GM12878 (cell line): ENCODE results near the gene LENEP. TPM values are rescaled to one million over a fixed set of nuclear protein-coding genes. Genes with fewer than 3 reads are reported as not detected.

ENCODE experiments used
- ATAC-seq: fragments of 200-7000 bp; cut with Tn5 transposase; 3 replicates; pipeline ENCODE4 v1.9.1; 2020; ENCODE audit warnings: mild to moderate bottlenecking, moderate library complexity
- BruUV-seq: library from RNA; stranded (reverse); fragments of 400-500 nt; replicated peaks from 2 replicates; lab custom pipeline; 2021; lab: Mats Ljungman, UMichigan
- CTCF ChIA-PET: fragments of 300-600 bp; sonication (Branson Sonifier 250); formaldehyde crosslinking; extraction: SDS; loops from one replicate; lab custom pipeline; 2021; ENCODE audit warnings: inconsistent platforms; lab: Yijun Ruan, JAX
- POLR2A ChIA-PET: fragments of 350-600 bp; formaldehyde crosslinking; extraction: SDS; loops from one replicate; lab custom pipeline; 2021; ENCODE audit warnings: inconsistent platforms; lab: Charles Lee
- RAD21 ChIA-PET: fragments of 300-600 bp; sonication (Branson Sonifier 250); formaldehyde crosslinking; loops from one replicate; lab custom pipeline; 2023; ENCODE audit warnings: antibody characterized with exemption; ENCODE audit not compliant: unreplicated experiment; lab: Charles Lee
- SMC1A ChIA-PET: fragments of 300-600 bp; sonication (Branson Sonifier 250); formaldehyde crosslinking; loops from one replicate; lab custom pipeline; 2023; ENCODE audit not compliant: unreplicated experiment, uncharacterized antibody; lab: Charles Lee
- DNase-seq: peaks from one replicate; pipeline ENCODE4 v3.0.0-alpha.2; 2011; ENCODE audit warnings: low read depth, low spot score
- FAIRE-seq: peaks from 3 replicates; lab custom pipeline; 2011; peaks lifted over from hg19 to GRCh38; lab: Jason Lieb, UNC
- H2AFZ ChIP-seq: 2 replicates; pipeline ENCODE4 v1.6.0; 2011; ENCODE audit warnings: low read depth, low read length, control low read depth; ENCODE audit not compliant: control insufficient read depth
- H3K27ac ChIP-seq: 2 replicates; pipeline ENCODE4 v1.5.1; 2011; ENCODE audit warnings: control low read depth; ENCODE audit not compliant: control insufficient read depth, insufficient read depth
- H3K27me3 ChIP-seq, 2 experiments: replicated peaks in 1 of 2; 2 replicates each; pipeline versions ENCODE4 v1.6.0 to v1.6.1; 2011; ENCODE audit warnings: low read length in 1 of 2; ENCODE audit not compliant: control insufficient read depth in 2 of 2, insufficient read depth in 2 of 2
- H3K36me3 ChIP-seq, 2 experiments: 2 replicates each; pipeline ENCODE4 v1.5.1; 2011; ENCODE audit warnings: low read length in 1 of 2; ENCODE audit not compliant: control insufficient read depth in 2 of 2, insufficient read depth in 2 of 2
- H3K4me1 ChIP-seq: 2 replicates; pipeline ENCODE4 v1.6.1; 2011; ENCODE audit warnings: mild to moderate bottlenecking, low read length, moderate library complexity, mixed read lengths; ENCODE audit not compliant: control insufficient read depth, insufficient read depth
- H3K4me2 ChIP-seq: 2 replicates; pipeline ENCODE4 v1.6.0; 2011; ENCODE audit warnings: control low read depth; ENCODE audit not compliant: control insufficient read depth, insufficient read depth
- H3K4me3 ChIP-seq: fragments of 200-600 bp; sonication (generic); 2 replicates; pipeline ENCODE4 v1.5.1; 2016
- H3K79me2 ChIP-seq: 2 replicates; pipeline ENCODE4 v1.6.0; 2011; ENCODE audit warnings: low read length; ENCODE audit not compliant: control insufficient read depth, insufficient read depth
- H3K9ac ChIP-seq: 2 replicates; pipeline ENCODE4 v1.8.0; 2011; ENCODE audit warnings: low read length, control low read depth, mixed read lengths; ENCODE audit not compliant: control insufficient read depth, insufficient read depth
- H3K9me3 ChIP-seq: replicated peaks from 3 replicates; pipeline ENCODE4 v1.5.1; 2011; ENCODE audit warnings: mild to moderate bottlenecking, low read length; ENCODE audit not compliant: control insufficient read depth, insufficient read depth
- H4K20me1 ChIP-seq: 2 replicates; pipeline ENCODE4 v1.6.0; 2011; ENCODE audit not compliant: control insufficient read depth, insufficient read depth
- KLF5 ChIP-seq: fragments of 450-650 bp; IDR thresholded peaks from 2 replicates; pipeline ENCODE4 v1.6.1; 2014; ENCODE audit warnings: mild to moderate bottlenecking; ENCODE audit not compliant: partially characterized antibody
- WGBS: methylation state at CpG from one replicate; pipeline ENCODE4 v1.1.6; 2016; ENCODE audit warnings: low lambda C conversion rate; ENCODE audit not compliant: insufficient replicate concordance, insufficient coverage; ENCODE audit errors: missing lambda C conversion rate; 5-methylcytosine and 5-hydroxymethylcytosine counted together
- in situ Hi-C: fragments of 300-500 bp; cut with MboI; formaldehyde crosslinking; loops from 9 replicates; pipeline ENCODE4 v1.14.3; 2018; ENCODE audit warnings: mixed read lengths
- intact Hi-C: fragments of 100-400 bp; cut with micrococcal nuclease; formaldehyde crosslinking; loops from one replicate; pipeline ENCODE4 v1.14.2; 2022; ENCODE audit not compliant: unreplicated experiment
- polyA plus RNA-seq, 11 experiments: library from polyadenylated mRNA; depleted of rRNA in 4 of 11; unstranded in 6 of 11; stranded (reverse) in 5 of 11; fragments of >200 nt; fragmentation: Nextera tagmentation in 4 of 11; fragmentation: Illumina TruSeq in 1 of 11; extraction: Ambion mirVana in 4 of 11; extraction: Trizol in 1 of 11; gene quantifications; 1 replicate in 1 of 11; 2 replicates in 10 of 11; pipeline versions ENCODE4 v1.2.1 to v1.2.3, GENCODE V29; 2011 to 2016; ENCODE audit warnings: inconsistent platforms in 2 of 11, missing spikeins in 2 of 11, low read depth in 1 of 11
- total RNA-seq, 4 experiments: library from RNA; depleted of rRNA in 3 of 4; stranded (reverse); fragments of >200 nt in 3 of 4; fragmentation: Illumina TruSeq in 1 of 4; extraction: Trizol in 1 of 4; gene quantifications; 2 replicates each; pipeline versions ENCODE4 v1.2.1 to v1.2.3, GENCODE V29; 2013 to 2021
- TF ChIP-seq, protein P1 (sequence below), 3 experiments: IDR thresholded peaks in 2 of 3; conservative IDR thresholded peaks in 1 of 3; 2 replicates each; pipeline ENCODE4 v1.5.1; 2011; ENCODE audit warnings: low read depth in 3 of 3, low read length in 3 of 3, mild to moderate bottlenecking in 3 of 3, control low read depth in 2 of 3, moderate library complexity in 2 of 3, inconsistent platforms in 1 of 3, mixed read lengths in 1 of 3; ENCODE audit not compliant: control insufficient read depth in 2 of 3, insufficient read depth in 1 of 3; ENCODE audit errors: extremely low read depth in 1 of 3

LENEP gene
- total and polyA plus RNA-seq, 10 of the 15 experiments (the other 5 are each of a cell fraction or from before 2014, with no cell fraction given) = 0.27 to 1.1 (median 0.64) TPM; not detected in 7

DNA sequence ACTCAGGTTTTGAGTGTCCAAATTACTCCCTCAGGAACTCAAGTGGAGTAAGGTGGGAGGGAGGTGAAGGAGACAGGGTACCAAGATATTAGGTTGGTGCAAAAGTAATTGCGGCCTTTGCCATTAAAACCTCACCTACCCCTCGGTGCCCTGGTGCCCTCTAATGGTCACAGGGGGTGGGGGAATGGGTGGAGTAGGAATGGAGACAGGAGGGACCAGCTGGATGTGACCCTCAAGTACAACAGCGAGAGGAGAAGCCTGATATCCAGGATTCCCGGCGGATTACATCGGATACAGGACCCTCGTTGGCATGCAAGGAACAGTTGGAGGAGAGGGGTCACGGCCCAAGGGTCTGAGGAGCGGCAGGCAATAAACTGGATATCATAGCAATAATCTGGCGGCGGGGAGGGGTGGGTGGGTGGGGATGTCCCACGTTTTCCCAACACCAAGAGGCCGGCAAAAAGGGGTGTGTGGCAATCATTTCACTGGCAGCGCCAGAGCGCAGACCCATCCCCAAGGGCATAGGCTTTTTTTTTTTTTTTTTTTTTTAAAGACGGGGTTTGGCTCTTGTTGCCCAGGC, 4.9 kb downstream of the LENEP start:
- ChIA-PET POLR2A (interaction anchor here (0.6 to 3.4 kb wide), 11 partner anchors 14 to 442 kb away, joined by 3 to 36 read pairs (median 5); partner anchors contain the start of genes CKS1B, FLAD1, PBXIP1 and PYGO2), SMC1A (interaction anchor here (0.6 to 8.1 kb wide), 9 partner anchors 10 to 46 kb away, joined by 3 to 69 read pairs (median 5); partner anchors contain the start of genes CKS1B, FLAD1, PYGO2 and SHC1), CTCF (interaction anchor here (0.6 to 11.0 kb wide), 26 partner anchors 9 to 777 kb away, joined by 3 to 226 read pairs (median 4); partner anchors contain the start of genes CKS1B, FLAD1, KCNN3 and KRTCAP2), RAD21 (interaction anchor here (0.7 to 3.0 kb wide), 19 partner anchors 14 to 519 kb away, joined by 3 to 24 read pairs (median 4); partner anchors contain the start of genes ADAM15, FLAD1, PBXIP1 and PMVK)
- no TSS peak for BruUV-seq
- H3K9ac ChIP-seq = no peak overlapping the region; the same call in 1 of the 2 replicates
- no peak for ATAC-seq
- in situ Hi-C loops (no loop called here), intact Hi-C loops (loop anchor here (2.0 kb wide), 1 partner anchor 15 kb away; the partner anchor contains the start of gene FLAD1)
- peaks cover 12% of the 10 kb centered on the region for H3K4me1 ChIP-seq
- FAIRE-seq = peak; percentile 56
- no peak for DNase-seq
- H3K27ac ChIP-seq = no peak overlapping the region
- 85% methylated on average over 15 of the region's 16 CpGs for WGBS
- H3K79me2 ChIP-seq = peaks cover 11% of the 10 kb centered on the region
- H3K36me3 ChIP-seq = no peaks in the 10 kb centered on the region
- no peak overlapping the region for H2AFZ ChIP-seq
- no peaks in the 10 kb centered on the region for H3K27me3 ChIP-seq
- peak overlapping the region; percentile 89; the same call in 1 of the 2 replicates for H3K4me3 ChIP-seq
- no peaks in the 10 kb centered on the region for H4K20me1 ChIP-seq
- TF ChIP-seq KLF5 = no peak
- TF ChIP-seq, protein P1, sequence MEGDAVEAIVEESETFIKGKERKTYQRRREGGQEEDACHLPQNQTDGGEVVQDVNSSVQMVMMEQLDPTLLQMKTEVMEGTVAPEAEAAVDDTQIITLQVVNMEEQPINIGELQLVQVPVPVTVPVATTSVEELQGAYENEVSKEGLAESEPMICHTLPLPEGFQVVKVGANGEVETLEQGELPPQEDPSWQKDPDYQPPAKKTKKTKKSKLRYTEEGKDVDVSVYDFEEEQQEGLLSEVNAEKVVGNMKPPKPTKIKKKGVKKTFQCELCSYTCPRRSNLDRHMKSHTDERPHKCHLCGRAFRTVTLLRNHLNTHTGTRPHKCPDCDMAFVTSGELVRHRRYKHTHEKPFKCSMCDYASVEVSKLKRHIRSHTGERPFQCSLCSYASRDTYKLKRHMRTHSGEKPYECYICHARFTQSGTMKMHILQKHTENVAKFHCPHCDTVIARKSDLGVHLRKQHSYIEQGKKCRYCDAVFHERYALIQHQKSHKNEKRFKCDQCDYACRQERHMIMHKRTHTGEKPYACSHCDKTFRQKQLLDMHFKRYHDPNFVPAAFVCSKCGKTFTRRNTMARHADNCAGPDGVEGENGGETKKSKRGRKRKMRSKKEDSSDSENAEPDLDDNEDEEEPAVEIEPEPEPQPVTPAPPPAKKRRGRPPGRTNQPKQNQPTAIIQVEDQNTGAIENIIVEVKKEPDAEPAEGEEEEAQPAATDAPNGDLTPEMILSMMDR (IDR thresholded peaks at IDR 0.05 in 2 of 3, conservative IDR thresholded peaks at IDR 0.05 in 1 of 3; ENCODE audit: control insufficient read depth in 2 of 3, extremely low read depth in 1 of 3, insufficient read depth in 1 of 3, low read depth in 3 of 3, low read length in 3 of 3) = peak in 2 of 3 experiments; percentile 19; a peak in 3 of 6 replicates
- no peaks in the 10 kb centered on the region for H3K9me3 ChIP-seq
- H3K4me2 ChIP-seq = peak overlapping the region; percentile 94
